C4-2B (cell line): ENCODE data around the gene UFC1.

ENCODE experiments used
- CTCF ChIP-seq: fragments of 450-650 bp; conservative IDR thresholded peaks from 2 replicates; pipeline ENCODE4 v1.5.1; 2017; ENCODE audit warnings: mild to moderate bottlenecking
- ZFX ChIP-seq: fragments of 450-650 bp; IDR thresholded peaks from 2 replicates; pipeline ENCODE4 v1.6.1; 2017

GRCh38 chr1:161172349-161172748 is 18.6 kb downstream of the UFC1 start:
- no peak for TF ChIP-seq CTCF
- no peak for TF ChIP-seq ZFX
